Loucy (cell line): ENCODE measurements around the gene FAM114A2.

Experiments used
- H2AFZ ChIP-seq: fragments of 200-600 bp; sonication (generic); 2 replicates; pipeline ENCODE4 v1.6.0; 2016; ENCODE audit warnings: antibody characterized with exemption, mild to moderate bottlenecking, low read length, moderate library complexity
- H3F3A ChIP-seq: fragments of 200-600 bp; 2 replicates; pipeline ENCODE4 v1.6.0; 2016; ENCODE audit warnings: antibody characterized with exemption, low read depth, mild to moderate bottlenecking
- H3K27me3 ChIP-seq: fragments of 200-600 bp; sonication (generic); 2 replicates; pipeline ENCODE4 v1.6.1; 2014; ENCODE audit warnings: low read length, mild to moderate bottlenecking; ENCODE audit not compliant: insufficient read depth, poor library complexity, severe bottlenecking
- H3K36me3 ChIP-seq: fragments of 200-600 bp; sonication (generic); 2 replicates; pipeline ENCODE4 v1.6.1; 2016; ENCODE audit warnings: low read length; ENCODE audit not compliant: insufficient read depth
- H3K4me1 ChIP-seq: fragments of 200-600 bp; sonication (generic); 2 replicates; pipeline ENCODE4 v1.5.1; 2014; ENCODE audit warnings: low read length, mild to moderate bottlenecking; ENCODE audit not compliant: insufficient read depth, poor library complexity, severe bottlenecking
- H3K4me2 ChIP-seq: fragments of 200-600 bp; sonication (generic); 2 replicates; pipeline ENCODE4 v1.6.0; 2014; ENCODE audit warnings: antibody characterized with exemption, low read length, low read depth, mild to moderate bottlenecking; ENCODE audit not compliant: poor library complexity, severe bottlenecking
- H3K4me3 ChIP-seq: fragments of 200-600 bp; sonication (generic); 2 replicates; pipeline ENCODE4 v1.5.1; 2014; ENCODE audit warnings: low read length, mild to moderate bottlenecking, mixed read lengths; ENCODE audit not compliant: poor library complexity, severe bottlenecking
- H3K79me2 ChIP-seq: fragments of 200-600 bp; sonication (generic); 2 replicates; pipeline ENCODE4 v1.6.1; 2014; ENCODE audit warnings: low read length; ENCODE audit not compliant: insufficient read depth
- H3K9ac ChIP-seq: fragments of 200-600 bp; sonication (generic); 2 replicates; pipeline ENCODE4 v1.6.0; 2014; ENCODE audit warnings: mild to moderate bottlenecking, low read depth, low read length, moderate library complexity; ENCODE audit not compliant: poor library complexity, severe bottlenecking
- H3K9me2 ChIP-seq: fragments of 200-600 bp; sonication (generic); replicated peaks from 2 replicates; pipeline ENCODE4 v1.6.1; 2016; ENCODE audit warnings: low read depth, low read length, mixed read lengths
- H3K9me3 ChIP-seq: fragments of 200-600 bp; sonication (generic); 2 replicates; pipeline ENCODE4 v1.6.1; 2014; ENCODE audit warnings: mild to moderate bottlenecking, antibody characterized with exemption, low read length, low read depth; ENCODE audit not compliant: insufficient read depth
- H4K20me1 ChIP-seq: fragments of 200-600 bp; sonication (generic); 2 replicates; pipeline ENCODE4 v1.6.0; 2014; ENCODE audit warnings: antibody characterized with exemption, low read length, mild to moderate bottlenecking; ENCODE audit not compliant: insufficient read depth, poor library complexity, severe bottlenecking
- CTCF ChIP-seq: fragments of 200-600 bp; sonication (generic); conservative IDR thresholded peaks from 2 replicates; pipeline ENCODE4 v1.5.1; 2014; ENCODE audit warnings: mild to moderate bottlenecking, antibody characterized with exemption, low read length
- EZH2phosphoT487 ChIP-seq: fragments of 200-600 bp; IDR thresholded peaks from 2 replicates; pipeline ENCODE4 v1.6.1; 2018; ENCODE audit warnings: antibody characterized with exemption, mild to moderate bottlenecking, moderate library complexity, borderline replicate concordance

The FAM114A2 gene

GRCh38 chr5:154078272-154078671 is 39.6 kb upstream of the FAM114A2 start:
- Histone ChIP-seq H3K27me3 (no peaks in the 10 kb centered on the region), H3K9me2 (no peaks in the 10 kb centered on the region), H2AFZ (no peak overlapping the region), H3K4me1 (no peaks in the 10 kb centered on the region), H3F3A (no peaks in the 10 kb centered on the region), H3K9me3 (no peaks in the 10 kb centered on the region), H3K9ac (no peak overlapping the region), H3K36me3 (no peaks in the 10 kb centered on the region), H3K79me2 (no peaks in the 10 kb centered on the region), H3K4me3 (no peak overlapping the region), H3K4me2 (no peak overlapping the region), H4K20me1 (no peaks in the 10 kb centered on the region)
- TF ChIP-seq CTCF = no peak
- TF ChIP-seq EZH2phosphoT487 = no peak

GRCh38 chr5:154077696-154078095 is 39.0 kb upstream of the FAM114A2 start:
- H3K4me2 ChIP-seq = no peak overlapping the region
- no peak overlapping the region for H2AFZ ChIP-seq

GRCh38 chr5:154076240-154076922 is 37.7 kb upstream of the FAM114A2 start:
- H3K27me3 ChIP-seq = no peaks in the 10 kb centered on the region
- H3K79me2 ChIP-seq = no peaks in the 10 kb centered on the region
- H3K4me2 ChIP-seq = no peak overlapping the region
- no peaks in the 10 kb centered on the region for H3K36me3 ChIP-seq
- H3K4me1 ChIP-seq = peaks cover 5% of the 10 kb centered on the region
- no peak overlapping the region for H3K9ac ChIP-seq
- no peak for TF ChIP-seq EZH2phosphoT487
- no peak for TF ChIP-seq CTCF
- H2AFZ ChIP-seq = no peak overlapping the region
- no peaks in the 10 kb centered on the region for H3K9me2 ChIP-seq
- no peaks in the 10 kb centered on the region for H3K9me3 ChIP-seq
- no peak overlapping the region for H3K4me3 ChIP-seq
- no peaks in the 10 kb centered on the region for H3F3A ChIP-seq
- H4K20me1 ChIP-seq = no peaks in the 10 kb centered on the region

More at GRCh38 chr5:154077696-154078095, 39.0 kb upstream of the FAM114A2 start:
- no peaks in the 10 kb centered on the region for H3K9me2 ChIP-seq
- H3K27me3 ChIP-seq = no peaks in the 10 kb centered on the region
- H3K4me3 ChIP-seq = no peak overlapping the region
- H3K79me2 ChIP-seq = no peaks in the 10 kb centered on the region
- TF ChIP-seq CTCF (no peak), EZH2phosphoT487 (no peak)
- no peaks in the 10 kb centered on the region for H3K9me3 ChIP-seq
- no peaks in the 10 kb centered on the region for H3F3A ChIP-seq
- H3K36me3 ChIP-seq = no peaks in the 10 kb centered on the region
- H3K9ac ChIP-seq = no peak overlapping the region
- no peaks in the 10 kb centered on the region for H4K20me1 ChIP-seq
- H3K4me1 ChIP-seq = no peaks in the 10 kb centered on the region
